Activated B cell treated with CpG ODN at 0.5 μM for 24 hours (primary cell): ENCODE measurements around the gene HHIPL1. TPM values are rescaled to one million over a fixed set of nuclear protein-coding genes. Genes with fewer than 3 reads are reported as not detected.
"Not testable (repeated sequence)": the region's sequence is repeated elsewhere in the genome, so short reads cannot be mapped to it uniquely, and the experiment has no call there.

Experiments
- ATAC-seq: fragments of 200-7000 bp; cut with Tn5 transposase; one replicate; pipeline ENCODE4 v1.10.0; 2021; ENCODE audit warnings: low read depth, mild to moderate bottlenecking, moderate library complexity
- CTCF ChIA-PET: fragments of 350-600 bp; sonication (Branson Sonifier 250); formaldehyde crosslinking; loops from one replicate; lab custom pipeline; 2021; ENCODE audit warnings: antibody characterized with exemption; lab: Charles Lee
- POLR2A ChIA-PET: fragments of 350-600 bp; sonication (Branson Sonifier 250); formaldehyde crosslinking; loops from one replicate; lab custom pipeline; 2021; ENCODE audit warnings: antibody characterized with exemption; lab: Charles Lee
- DNase-seq: peaks from one replicate; pipeline ENCODE4 v3.0.0; 2022
- H3K27ac Mint-ChIP-seq: one replicate; pipeline ENCODE4 v1.8.0; 2020; ENCODE audit warnings: mixed read lengths
- H3K27me3 Mint-ChIP-seq: one replicate; pipeline ENCODE4 v1.8.0; 2021; ENCODE audit warnings: mixed read lengths
- H3K36me3 Mint-ChIP-seq: one replicate; pipeline ENCODE4 v1.8.0; 2021; ENCODE audit warnings: low read depth, mixed read lengths
- H3K4me1 Mint-ChIP-seq: one replicate; pipeline ENCODE4 v1.8.0; 2021; ENCODE audit warnings: mixed read lengths
- H3K4me3 Mint-ChIP-seq: one replicate; pipeline ENCODE4 v1.8.0; 2020; ENCODE audit warnings: mild to moderate bottlenecking, mixed read lengths
- H3K9me3 Mint-ChIP-seq: one replicate; pipeline ENCODE4 v1.8.0; 2020; ENCODE audit warnings: mixed read lengths
- CTCF ChIP-seq: fragments of 200-600 bp; IDR thresholded peaks from one replicate; pipeline ENCODE4 v1.8.0; 2022; ENCODE audit warnings: antibody characterized with exemption, mild to moderate bottlenecking
- intact Hi-C: fragments of 100-400 bp; cut with micrococcal nuclease; formaldehyde crosslinking; loops from one replicate; pipeline ENCODE4 v1.15.1; 2024
- total RNA-seq: library from RNA; stranded (reverse); gene quantifications from 2 replicates; pipeline ENCODE4 v1.2.3, GENCODE V29; 2022

Gene HHIPL1
- total RNA-seq, 1 donor from 2014 or later = not detected

- intact Hi-C loops = no loop called here
- DNase-seq = no peak
- POLR2A ChIA-PET = no interaction called here
- H3K27ac Mint-ChIP-seq = no peak overlapping the region
- peaks cover 22% of the 10 kb centered on the region for H3K27me3 Mint-ChIP-seq
- peaks cover 10% of the 10 kb centered on the region for H3K4me1 Mint-ChIP-seq
- TF ChIP-seq CTCF = no peak
- no peaks in the 10 kb centered on the region for H3K36me3 Mint-ChIP-seq
- no peak for ATAC-seq
- peak overlapping the region; percentile 11 for H3K4me3 Mint-ChIP-seq
- CTCF ChIA-PET = no interaction called here
- H3K9me3 Mint-ChIP-seq = no peaks in the 10 kb centered on the region
Measured at GRCh38 chr14:99634443-99634842, 10.5 kb upstream of the HHIPL1 start.

- ChIA-PET POLR2A (no interaction called here), CTCF (no interaction called here)
- Mint-ChIP-seq H3K27me3 (peaks cover 22% of the 10 kb centered on the region), H3K27ac (no peak overlapping the region), H3K9me3 (no peaks in the 10 kb centered on the region), H3K36me3 (no peaks in the 10 kb centered on the region), H3K4me3 (no peak overlapping the region), H3K4me1 (peaks cover 10% of the 10 kb centered on the region)
- no peak for ATAC-seq
- no peak for TF ChIP-seq CTCF
- no peak for DNase-seq
- intact Hi-C loops = no loop called here
Measured at GRCh38 chr14:99635116-99635515, 9.8 kb upstream of the HHIPL1 start.

- POLR2A ChIA-PET = no interaction called here
- TF ChIP-seq CTCF = no peak
- CTCF ChIA-PET = no interaction called here
- intact Hi-C loops = no loop called here
- Mint-ChIP-seq H3K9me3 (no peaks in the 10 kb centered on the region), H3K27me3 (peaks cover 20% of the 10 kb centered on the region), H3K36me3 (no peaks in the 10 kb centered on the region), H3K4me1 (peaks cover 10% of the 10 kb centered on the region), H3K4me3 (no peak overlapping the region), H3K27ac (no peak overlapping the region)
- no peak for DNase-seq
- ATAC-seq = no peak
Measured at GRCh38 chr14:99636487-99636886, 8.4 kb upstream of the HHIPL1 start.

GRCh38 chr14:99637624-99638023 lies 7.3 kb upstream of the HHIPL1 start:
- DNase-seq (no peak), ATAC-seq (no peak)
- ChIA-PET CTCF (no interaction called here), POLR2A (no interaction called here)
- Mint-ChIP-seq H3K27ac (no peak overlapping the region), H3K27me3 (peaks cover 17% of the 10 kb centered on the region), H3K4me3 (no peak overlapping the region), H3K4me1 (peaks cover 10% of the 10 kb centered on the region), H3K9me3 (no peaks in the 10 kb centered on the region), H3K36me3 (no peaks in the 10 kb centered on the region)
- no peak for TF ChIP-seq CTCF
- intact Hi-C loops = no loop called here

- H3K9me3 Mint-ChIP-seq, intact Hi-C loops, CTCF ChIA-PET, ATAC-seq, POLR2A ChIA-PET, H3K4me3 Mint-ChIP-seq, H3K36me3 Mint-ChIP-seq, H3K4me1 Mint-ChIP-seq, DNase-seq, H3K27ac Mint-ChIP-seq: not testable (repeated sequence)
- H3K27me3 Mint-ChIP-seq = peaks cover 23% of the 10 kb centered on the region
Measured at GRCh38 chr14:99642771-99643170, 2.2 kb upstream of the HHIPL1 start.

- no peaks in the 10 kb centered on the region for H3K36me3 Mint-ChIP-seq
- ATAC-seq (no peak), DNase-seq (no peak)
- H3K27me3 Mint-ChIP-seq = peaks cover 23% of the 10 kb centered on the region
- H3K4me1 Mint-ChIP-seq = no peaks in the 10 kb centered on the region
- ChIA-PET CTCF (no interaction called here), POLR2A (no interaction called here)
- no peak overlapping the region for H3K27ac Mint-ChIP-seq
- no peak overlapping the region for H3K4me3 Mint-ChIP-seq
- no peaks in the 10 kb centered on the region for H3K9me3 Mint-ChIP-seq
- intact Hi-C loops = no loop called here
- TF ChIP-seq CTCF = no peak
Measured at GRCh38 chr14:99643343-99643742, 1.6 kb upstream of the HHIPL1 start.
